Lower lobe of right lung (tissue), 2 donors: Measurements from ENCODE around the gene SUCO. TPM values are rescaled to one million over a fixed set of nuclear protein-coding genes. Genes with fewer than 3 reads are reported as not detected.
A peak's percentile ranks its signal among the peaks of the same experiment; 100 is the strongest.

Experiments
- ATAC-seq, 2 donors: fragments of 200-7000 bp; cut with Tn5 transposase; one replicate each; pipeline ENCODE4 v1.9.1; 2020 to 2022; ENCODE audit warnings: mild to moderate bottlenecking in 2 of 2, moderate library complexity in 2 of 2
- DNase-seq: peaks from one replicate; pipeline ENCODE4 v3.0.0-alpha.2; 2020
- H3K27ac ChIP-seq: fragments of 200-600 bp; one replicate; pipeline ENCODE4 v1.8.0; 2022
- H3K27me3 ChIP-seq: fragments of 200-600 bp; one replicate; pipeline ENCODE4 v1.8.0; 2022; ENCODE audit warnings: low read depth
- H3K36me3 ChIP-seq: fragments of 200-600 bp; one replicate; pipeline ENCODE4 v1.8.0; 2022; ENCODE audit warnings: mild to moderate bottlenecking
- H3K4me1 ChIP-seq: fragments of 200-600 bp; one replicate; pipeline ENCODE4 v1.8.0; 2022
- H3K4me3 ChIP-seq: fragments of 200-600 bp; one replicate; pipeline ENCODE4 v1.8.0; 2022; ENCODE audit warnings: mild to moderate bottlenecking
- H3K9me3 ChIP-seq: fragments of 200-600 bp; one replicate; pipeline ENCODE4 v1.8.0; 2022
- CTCF ChIP-seq: fragments of 200-600 bp; IDR thresholded peaks from one replicate; pipeline ENCODE4 v1.8.0; 2022; ENCODE audit warnings: antibody characterized with exemption, mild to moderate bottlenecking
- intact Hi-C: fragments of 100-400 bp; cut with DNase I; formaldehyde crosslinking; loops from one replicate; pipeline ENCODE4 v1.11.0; 2022
- total RNA-seq: library from RNA; stranded (reverse); fragmentation: NEBNext Ultra II Directional; extraction: Animal tissue kit (Norgen Biotek cat#: 25700); gene quantifications from one replicate; pipeline ENCODE4 v1.2.1, GENCODE V29; 2021
- donor health status: DM: no; HTN: yes; CAD: no; lungs with severe emphysema.

SUCO gene
- total RNA-seq, 1 donor from 2014 or later = 32.5 TPM

DNA sequence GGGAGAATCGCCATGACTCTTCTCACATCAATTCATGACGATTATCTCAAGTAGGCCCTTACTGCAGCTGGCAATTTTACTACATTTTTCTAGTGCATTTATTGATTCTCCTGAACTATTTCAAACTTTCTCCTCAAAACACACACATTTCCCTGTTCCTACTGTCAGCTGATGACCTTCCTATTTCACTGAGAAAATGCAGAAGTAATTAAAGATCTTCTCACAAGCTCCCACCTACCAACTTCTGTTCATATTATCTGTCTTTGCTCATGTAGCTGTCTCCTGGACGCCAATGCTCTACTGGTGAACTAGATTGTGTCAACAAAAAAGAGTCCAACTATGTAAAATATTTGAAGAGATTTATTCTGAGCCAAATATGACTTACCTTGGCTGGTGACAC is 89.6 kb downstream of the SUCO start:
- no peaks in the 10 kb centered on the region for H3K4me1 ChIP-seq
- TF ChIP-seq CTCF = no peak
- H3K9me3 ChIP-seq = peaks cover 7% of the 10 kb centered on the region
- no peaks in the 10 kb centered on the region for H3K36me3 ChIP-seq
- H3K27ac ChIP-seq = no peak overlapping the region
- intact Hi-C loops = no loop called here
- H3K4me3 ChIP-seq = no peak overlapping the region
- ATAC-seq (peak in 1 of 2 donors; percentile 11), DNase-seq (no peak)
- no peaks in the 10 kb centered on the region for H3K27me3 ChIP-seq

DNA sequence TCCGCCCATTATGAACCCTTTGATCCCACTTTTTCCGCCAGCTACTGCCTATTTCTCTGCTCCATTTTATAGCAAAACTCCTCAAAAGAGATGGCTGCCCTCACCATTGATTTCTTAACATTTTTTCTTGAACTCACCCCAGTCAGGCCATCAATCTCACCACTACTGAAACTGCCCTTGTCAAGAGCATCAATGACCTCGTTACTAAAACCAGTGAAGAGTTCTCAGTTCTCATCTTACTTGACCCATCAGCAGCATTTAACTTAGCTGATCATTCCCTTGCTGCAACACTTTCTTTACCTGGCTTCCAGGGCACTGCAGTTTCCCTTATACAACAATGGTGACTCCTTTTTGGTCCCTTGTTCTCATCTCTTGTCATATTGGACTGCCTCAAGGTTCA is 90.8 kb downstream of the SUCO start:
- TF ChIP-seq CTCF = no peak
- ATAC-seq (no peak), DNase-seq (no peak)
- H3K27ac ChIP-seq = no peak overlapping the region
- no peaks in the 10 kb centered on the region for H3K36me3 ChIP-seq
- intact Hi-C loops = no loop called here
- H3K9me3 ChIP-seq = peaks cover 7% of the 10 kb centered on the region
- no peaks in the 10 kb centered on the region for H3K4me1 ChIP-seq
- no peak overlapping the region for H3K4me3 ChIP-seq
- H3K27me3 ChIP-seq = no peaks in the 10 kb centered on the region

GRCh38 chr1:172626845-172627244 is 93.9 kb downstream of the SUCO start:
- no peak for TF ChIP-seq CTCF
- Histone ChIP-seq H3K4me3 (no peak overlapping the region), H3K9me3 (no peaks in the 10 kb centered on the region), H3K27ac (no peak overlapping the region), H3K4me1 (no peaks in the 10 kb centered on the region), H3K36me3 (no peaks in the 10 kb centered on the region), H3K27me3 (no peaks in the 10 kb centered on the region)
- no peak for ATAC-seq
- intact Hi-C loops = no loop called here
- DNase-seq = no peak

DNA sequence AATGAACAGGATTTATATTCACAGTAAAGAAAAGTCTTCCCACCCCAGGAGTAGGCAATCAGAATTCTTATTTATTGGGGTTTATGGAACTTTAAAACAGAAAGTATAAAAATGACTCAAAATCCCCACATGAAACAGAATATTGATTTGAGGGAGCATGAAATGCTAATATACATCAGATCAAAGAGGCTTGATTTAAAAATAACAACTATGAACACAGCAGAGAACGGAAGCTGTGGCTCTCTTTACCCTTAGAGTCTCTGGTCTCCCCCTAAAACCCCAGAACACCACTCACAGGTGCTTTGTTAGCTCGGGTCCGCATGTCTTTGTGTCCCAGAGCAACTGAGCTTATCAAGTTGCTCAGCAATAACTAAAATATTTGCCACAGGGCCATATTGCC is 94.8 kb downstream of the SUCO start:
- ATAC-seq (no peak), DNase-seq (no peak)
- Histone ChIP-seq H3K4me3 (no peak overlapping the region), H3K4me1 (no peaks in the 10 kb centered on the region), H3K9me3 (no peaks in the 10 kb centered on the region), H3K36me3 (no peaks in the 10 kb centered on the region), H3K27ac (no peak overlapping the region), H3K27me3 (no peaks in the 10 kb centered on the region)
- no peak for TF ChIP-seq CTCF
- intact Hi-C loops = no loop called here

DNA sequence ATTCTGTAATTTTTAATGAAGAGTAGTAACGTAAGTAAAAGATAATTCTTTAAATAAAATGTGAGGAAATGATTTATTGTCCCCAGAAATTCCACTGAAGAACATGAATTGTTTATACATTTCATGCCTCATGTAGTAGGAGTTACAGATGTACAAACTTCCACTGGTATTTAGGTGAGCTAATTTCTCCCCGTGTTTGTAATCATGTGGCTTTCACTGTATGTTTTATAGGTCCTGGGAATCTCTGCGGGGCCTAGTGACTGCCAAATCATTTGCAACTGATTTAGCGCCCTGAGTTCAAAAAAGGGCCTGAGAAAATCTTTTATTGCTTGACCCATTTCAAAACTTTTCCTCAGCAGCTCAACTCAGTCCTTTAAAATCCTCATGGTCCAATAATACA is 95.5 kb downstream of the SUCO start:
- intact Hi-C loops = no loop called here

More for the DNA sequence above, 95.5 kb downstream of the SUCO start:
- no peak for DNase-seq
- no peaks in the 10 kb centered on the region for H3K27me3 ChIP-seq
- H3K4me3 ChIP-seq = no peak overlapping the region
- no peaks in the 10 kb centered on the region for H3K36me3 ChIP-seq
- TF ChIP-seq CTCF = no peak
- no peaks in the 10 kb centered on the region for H3K4me1 ChIP-seq
- no peak overlapping the region for H3K27ac ChIP-seq
- no peaks in the 10 kb centered on the region for H3K9me3 ChIP-seq
- ATAC-seq = no peak
